GM19239 (cell line): ENCODE data around the gene NELL2.

Experiments used
- DNase-seq: peaks from one replicate; pipeline ENCODE4 v3.0.0; 2011; ENCODE audit warnings: low spot score; ENCODE audit not compliant: insufficient read length
- FAIRE-seq: peaks from 2 replicates; lab custom pipeline; 2011; peaks lifted over from hg19 to GRCh38; lab: Jason Lieb, UNC

Gene NELL2

GRCh38 chr12:44558340-44559100 lies 317.6 kb downstream of the NELL2 start:
- FAIRE-seq, result no peak
- no peak for DNase-seq

- no peak for FAIRE-seq
- no peak for DNase-seq
Observed at GRCh38 chr12:44555454-44555853, 320.7 kb downstream of the NELL2 start.

GRCh38 chr12:44551631-44552030 lies 324.5 kb downstream of the NELL2 start:
- DNase-seq (no peak), FAIRE-seq (no peak)

GRCh38 chr12:44550377-44550776 lies 325.7 kb downstream of the NELL2 start:
- DNase-seq (no peak), FAIRE-seq (no peak)

- FAIRE-seq (no peak), DNase-seq (no peak)
Observed at GRCh38 chr12:44546060-44546459, 330.1 kb downstream of the NELL2 start.

- DNase-seq, result no peak
- FAIRE-seq, result no peak
Observed at GRCh38 chr12:44544018-44544417, 332.1 kb downstream of the NELL2 start.

GRCh38 chr12:44542716-44543115 lies 333.4 kb downstream of the NELL2 start:
- FAIRE-seq (no peak), DNase-seq (no peak)

- FAIRE-seq (no peak), DNase-seq (no peak)
Observed at GRCh38 chr12:44537354-44537753, 338.8 kb downstream of the NELL2 start.

GRCh38 chr12:44532940-44533339 lies 343.2 kb downstream of the NELL2 start:
- no peak for FAIRE-seq

GRCh38 chr12:44531320-44531971 lies 344.7 kb downstream of the NELL2 start:
- FAIRE-seq, result no peak
- DNase-seq, result no peak

More at GRCh38 chr12:44532940-44533339, 343.2 kb downstream of the NELL2 start:
- DNase-seq, result no peak

- FAIRE-seq (no peak), DNase-seq (no peak)
Observed at GRCh38 chr12:44526655-44527182, 349.4 kb downstream of the NELL2 start.

GRCh38 chr12:44525806-44526654 lies 350.1 kb downstream of the NELL2 start:
- DNase-seq (no peak), FAIRE-seq (no peak)

- no peak for FAIRE-seq
- no peak for DNase-seq
Observed at GRCh38 chr12:44523828-44524227, 352.3 kb downstream of the NELL2 start.

GRCh38 chr12:44521702-44522101 lies 354.4 kb downstream of the NELL2 start:
- DNase-seq (no peak), FAIRE-seq (no peak)

- FAIRE-seq, result no peak
Observed at GRCh38 chr12:44519931-44520330, 356.2 kb downstream of the NELL2 start.

GRCh38 chr12:44511289-44511688 lies 364.8 kb downstream of the NELL2 start:
- DNase-seq, result no peak
- no peak for FAIRE-seq

More at GRCh38 chr12:44519931-44520330, 356.2 kb downstream of the NELL2 start:
- DNase-seq, result no peak

GRCh38 chr12:44510510-44510909 lies 365.6 kb downstream of the NELL2 start:
- FAIRE-seq (no peak), DNase-seq (no peak)

GRCh38 chr12:44510076-44510475 lies 366.0 kb downstream of the NELL2 start:
- DNase-seq (no peak), FAIRE-seq (no peak)

GRCh38 chr12:44509471-44509870 lies 366.6 kb downstream of the NELL2 start:
- FAIRE-seq, result no peak

GRCh38 chr12:44507461-44507860 lies 368.7 kb downstream of the NELL2 start:
- no peak for FAIRE-seq

More at GRCh38 chr12:44509471-44509870, 366.6 kb downstream of the NELL2 start:
- DNase-seq, result no peak

More at GRCh38 chr12:44507461-44507860, 368.7 kb downstream of the NELL2 start:
- no peak for DNase-seq
